ENCODE data around the gene RTRAF. TPM values are rescaled to one million over a fixed set of nuclear protein-coding genes. Genes with fewer than 3 reads are reported as not detected.

The RTRAF gene
- total and polyA plus RNA-seq, 2 of the 8 experiments (the other 6 are each of a cell fraction or from before 2014, with no cell fraction given): 149 to 359 TPM

DNA sequence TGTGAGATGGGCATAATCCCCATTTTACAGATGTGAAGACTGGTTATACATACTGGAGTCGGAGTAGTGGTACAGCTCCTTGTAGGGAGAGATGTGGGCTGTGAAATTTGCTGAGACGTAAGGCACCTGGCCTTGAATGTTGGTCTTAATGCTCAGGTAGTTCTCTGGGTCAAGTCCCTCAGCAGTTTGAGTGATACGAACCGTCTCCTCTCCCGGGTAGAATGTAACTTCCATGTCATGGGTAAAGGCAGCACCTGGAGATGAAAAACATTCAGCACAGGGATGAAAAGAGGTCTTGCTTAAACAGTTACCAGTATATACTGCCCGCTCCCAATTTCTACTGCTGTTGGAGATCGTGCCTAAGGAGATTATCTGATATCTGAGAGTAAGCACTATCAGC lies 51.3 kb downstream of the RTRAF start:
- Histone ChIP-seq H3K9ac (replicated peaks in 1 of 4; ENCODE audit: extremely low read depth in 1 of 4, low read depth in 3 of 4, low read length in 3 of 4) (no peak overlapping the region), H3K4ac (replicated peaks; ENCODE audit: insufficient read length, low read depth, low read length) (no peak overlapping the region), H2BK20ac (ENCODE audit: low read length) (no peak overlapping the region), H3K9me3 (ENCODE audit: insufficient read depth in 2 of 2, low read depth in 1 of 2, low read length in 1 of 2) (no peaks in the 10 kb centered on the region), H2AK5ac (ENCODE audit: low read depth, low read length) (no peak overlapping the region), H3K23ac (ENCODE audit: insufficient read length) (no peak overlapping the region), H2BK120ac (replicated peaks; ENCODE audit: low read depth, low read length) (no peak overlapping the region), H3K56ac (replicated peaks; ENCODE audit: insufficient read length, low read depth, low read length) (no peak overlapping the region), H3K27ac (ENCODE audit: low read depth, low read length) (no peak overlapping the region), H3K27me3 (replicated peaks in 1 of 4; ENCODE audit: control insufficient read depth in 3 of 4, extremely low read depth in 1 of 4, insufficient read depth in 3 of 4, low read length in 3 of 4) (no peaks in the 10 kb centered on the region), H4K91ac (replicated peaks; ENCODE audit: insufficient read length, low read length) (no peak overlapping the region), H3K79me2 (ENCODE audit: control insufficient read depth in 1 of 2, insufficient read depth in 2 of 2, low read length in 2 of 2) (no peaks in the 10 kb centered on the region), H3K14ac (ENCODE audit: insufficient read length) (no peak overlapping the region), H2BK5ac (ENCODE audit: low read depth, low read length) (no peak overlapping the region), H2BK15ac (ENCODE audit: low read length) (no peak overlapping the region), H4K5ac (ENCODE audit: insufficient read length, low read depth, low read length) (no peak overlapping the region), H4K8ac (ENCODE audit: extremely low read depth, insufficient read depth, low read length) (no peak overlapping the region), H4K20me1 (replicated peaks in 1 of 2; ENCODE audit: control insufficient read depth in 1 of 2, insufficient read depth in 2 of 2, low read length in 2 of 2) (no peaks in the 10 kb centered on the region), H3K79me1 (ENCODE audit: low read depth, low read length) (no peaks in the 10 kb centered on the region), H2BK12ac (ENCODE audit: low read depth, low read length) (no peak overlapping the region), H3K18ac (ENCODE audit: extremely low read depth, low read length) (no peak overlapping the region), H2AFZ (ENCODE audit: low read length) (no peak overlapping the region), H3K36me3 (ENCODE audit: control insufficient read depth in 2 of 4, insufficient read depth in 4 of 4, low read length in 3 of 4) (no peaks in the 10 kb centered on the region; a peak in 1 of 8 replicates), H3K4me3 (ENCODE audit: extremely low read depth in 1 of 4, insufficient read depth in 2 of 4, low read depth in 3 of 4, low read length in 4 of 4) (no peak overlapping the region), H3K4me2 (ENCODE audit: insufficient read depth in 1 of 2, low read depth in 2 of 2, low read length in 2 of 2) (no peak overlapping the region), H3K23me2 (ENCODE audit: low read depth, low read length) (no peaks in the 10 kb centered on the region), H3K4me1 (replicated peaks in 1 of 4; ENCODE audit: control insufficient read depth in 3 of 4, insufficient read depth in 4 of 4, low read length in 3 of 4) (no peaks in the 10 kb centered on the region)
- ChIA-PET POLR2A (ENCODE audit: partially characterized antibody) (interaction anchor here (1.0 kb wide), 1 partner anchor 10 kb away, joined by 3 read pairs; no protein-coding TSS in a partner anchor), CTCF (ENCODE audit: partially characterized antibody) (interaction anchor here (0.7 to 7.5 kb wide), 8 partner anchors 10 to 92 kb away, joined by 3 to 67 read pairs (median 4); no protein-coding TSS in a partner anchor)
- DNase-seq (ENCODE audit: low read depth in 1 of 2, low spot score in 2 of 2) (no peak), FAIRE-seq (no peak)
- 90% methylated on average over 7 of the region's 7 CpGs; no CpG with 5 or more reads in 1 of the 2 experiments for WGBS, 2 experiments (ENCODE audit: extremely low coverage in 1 of 2, insufficient coverage in 1 of 2, insufficient read length in 1 of 2, insufficient replicate concordance in 2 of 2, low coverage in 1 of 2, low lambda C conversion rate in 2 of 2, missing lambda C conversion rate in 1 of 2)
- no peak for TF ChIP-seq SP4 (IDR thresholded peaks at IDR 0.05; ENCODE audit: low read length)
- no peak for TF ChIP-seq EGR1 (IDR thresholded peaks at IDR 0.05; ENCODE audit: borderline replicate concordance, low read depth, low read length)
- TF ChIP-seq GABPA (IDR thresholded peaks at IDR 0.05; ENCODE audit: borderline replicate concordance, insufficient read depth, low read length): no peak
- no peak for TF ChIP-seq HDAC2 (IDR thresholded peaks at IDR 0.05; ENCODE audit: borderline replicate concordance in 1 of 2, low read depth in 2 of 2, low read length in 2 of 2)
- no peak for TF ChIP-seq ZNF274 (IDR thresholded peaks at IDR 0.05; ENCODE audit: borderline replicate concordance, extremely low read depth, low read length)
- no peak for TF ChIP-seq NANOG (IDR thresholded peaks at IDR 0.05; ENCODE audit: insufficient read depth, low read depth, low read length, poor library complexity, severe bottlenecking)

All from H1 (cell line).